GM06990 (cell line): ENCODE data around the gene TLR2.

Experiments used
- DNase-seq: peaks from one replicate; pipeline ENCODE4 v3.0.0-alpha.2; 2011; ENCODE audit not compliant: insufficient read length; ENCODE audit errors: extremely low read depth
- H3K27me3 ChIP-seq: replicated peaks from 2 replicates; pipeline ENCODE4 v1.6.0; 2011; ENCODE audit warnings: low read length; ENCODE audit not compliant: control insufficient read depth, insufficient read depth
- H3K36me3 ChIP-seq: 2 replicates; pipeline ENCODE4 v1.5.1; 2011; ENCODE audit warnings: low read length; ENCODE audit not compliant: control insufficient read depth, insufficient read depth
- H3K4me3 ChIP-seq: replicated peaks from 2 replicates; pipeline ENCODE4 v1.5.1; 2011; ENCODE audit warnings: low read depth, mild to moderate bottlenecking, control low read depth, low read length
- CTCF ChIP-seq: IDR thresholded peaks from 2 replicates; pipeline ENCODE4 v1.5.1; 2011; ENCODE audit warnings: low read length, control low read depth, mild to moderate bottlenecking, inconsistent platforms; ENCODE audit not compliant: insufficient read depth, poor library complexity, severe bottlenecking

Gene TLR2

GRCh38 chr4:153684182-153684970 is at the start of gene TLR2:
Gene TLR2 (plus strand): TSS chr4:153684280. CDS start chr4:153702908, 18,628 bp downstream.
- Histone ChIP-seq H3K36me3 (no peaks in the 10 kb centered on the region), H3K4me3 (peak within 1 kb of the TSS; percentile 69), H3K27me3 (peaks cover 3% of the 10 kb centered on the region; the same call in 1 of the 2 replicates)
- peak; percentile 25 for TF ChIP-seq CTCF
- DNase-seq = peak; percentile 50

GRCh38 chr4:153634738-153635353 is 49.2 kb upstream of the TLR2 start:
- H3K4me3 ChIP-seq = no peak overlapping the region
- TF ChIP-seq CTCF = peak; percentile 61
- H3K27me3 ChIP-seq = no peaks in the 10 kb centered on the region
- H3K36me3 ChIP-seq = peaks cover 38% of the 10 kb centered on the region
- no peak for DNase-seq

- TF ChIP-seq CTCF = no peak
- H3K4me3 ChIP-seq = no peak overlapping the region
- peaks cover 30% of the 10 kb centered on the region for H3K36me3 ChIP-seq
- no peak for DNase-seq
- H3K27me3 ChIP-seq = no peaks in the 10 kb centered on the region
These were observed 48.2 kb upstream of the TLR2 start for GRCh38 chr4:153635846-153636245.

GRCh38 chr4:153637201-153637600 is 46.9 kb upstream of the TLR2 start:
- TF ChIP-seq CTCF = no peak
- peaks cover 20% of the 10 kb centered on the region for H3K36me3 ChIP-seq
- DNase-seq = no peak
- H3K27me3 ChIP-seq = no peaks in the 10 kb centered on the region
- no peak overlapping the region for H3K4me3 ChIP-seq

GRCh38 chr4:153638011-153638410 is 46.1 kb upstream of the TLR2 start:
- Histone ChIP-seq H3K4me3 (no peak overlapping the region), H3K36me3 (peaks cover 14% of the 10 kb centered on the region), H3K27me3 (no peaks in the 10 kb centered on the region)
- DNase-seq = no peak
- no peak for TF ChIP-seq CTCF

- Histone ChIP-seq H3K4me3 (no peak overlapping the region), H3K27me3 (no peaks in the 10 kb centered on the region), H3K36me3 (peaks cover 14% of the 10 kb centered on the region)
- no peak for TF ChIP-seq CTCF
- DNase-seq = no peak
These were observed 45.1 kb upstream of the TLR2 start for GRCh38 chr4:153638999-153639398.
